ENCODE measurements around the gene EHD1.

DNA sequence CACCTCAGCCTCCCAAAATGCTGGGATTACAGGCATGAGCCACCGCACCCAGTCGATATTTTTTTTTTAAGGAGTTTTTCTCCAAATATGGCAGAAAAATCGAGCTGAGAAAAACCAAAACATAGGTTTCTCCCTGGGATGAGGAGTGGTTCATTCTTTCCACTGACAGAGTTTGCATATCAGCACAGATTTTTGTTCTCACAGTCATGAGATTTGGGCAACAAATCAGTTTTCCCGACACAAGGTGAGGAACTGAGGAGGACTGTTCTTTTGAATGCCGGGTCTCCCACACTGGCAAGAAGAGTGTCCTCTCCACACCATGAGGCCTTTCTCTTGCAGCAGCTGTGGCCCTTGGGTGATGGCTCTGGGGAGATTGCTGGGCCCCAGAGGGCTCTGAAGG lies 3.8 kb upstream of the EHD1 start:
- TF ChIP-seq, protein P1, sequence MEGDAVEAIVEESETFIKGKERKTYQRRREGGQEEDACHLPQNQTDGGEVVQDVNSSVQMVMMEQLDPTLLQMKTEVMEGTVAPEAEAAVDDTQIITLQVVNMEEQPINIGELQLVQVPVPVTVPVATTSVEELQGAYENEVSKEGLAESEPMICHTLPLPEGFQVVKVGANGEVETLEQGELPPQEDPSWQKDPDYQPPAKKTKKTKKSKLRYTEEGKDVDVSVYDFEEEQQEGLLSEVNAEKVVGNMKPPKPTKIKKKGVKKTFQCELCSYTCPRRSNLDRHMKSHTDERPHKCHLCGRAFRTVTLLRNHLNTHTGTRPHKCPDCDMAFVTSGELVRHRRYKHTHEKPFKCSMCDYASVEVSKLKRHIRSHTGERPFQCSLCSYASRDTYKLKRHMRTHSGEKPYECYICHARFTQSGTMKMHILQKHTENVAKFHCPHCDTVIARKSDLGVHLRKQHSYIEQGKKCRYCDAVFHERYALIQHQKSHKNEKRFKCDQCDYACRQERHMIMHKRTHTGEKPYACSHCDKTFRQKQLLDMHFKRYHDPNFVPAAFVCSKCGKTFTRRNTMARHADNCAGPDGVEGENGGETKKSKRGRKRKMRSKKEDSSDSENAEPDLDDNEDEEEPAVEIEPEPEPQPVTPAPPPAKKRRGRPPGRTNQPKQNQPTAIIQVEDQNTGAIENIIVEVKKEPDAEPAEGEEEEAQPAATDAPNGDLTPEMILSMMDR (IDR thresholded peaks at IDR 0.05) = no peak
- TF ChIP-seq POLR2A (IDR thresholded peaks at IDR 0.05) = no peak

All from ovary (tissue), 3 donors.